GM21529 (cell line): ENCODE data around the gene IRF7.

ENCODE experiments used
- ATAC-seq: cut with Tn5 transposase; IDR thresholded peaks from one replicate; pipeline ENCODE4 v1.9.1; 2021; ENCODE audit not compliant: unreplicated experiment

IRF7 gene

DNA sequence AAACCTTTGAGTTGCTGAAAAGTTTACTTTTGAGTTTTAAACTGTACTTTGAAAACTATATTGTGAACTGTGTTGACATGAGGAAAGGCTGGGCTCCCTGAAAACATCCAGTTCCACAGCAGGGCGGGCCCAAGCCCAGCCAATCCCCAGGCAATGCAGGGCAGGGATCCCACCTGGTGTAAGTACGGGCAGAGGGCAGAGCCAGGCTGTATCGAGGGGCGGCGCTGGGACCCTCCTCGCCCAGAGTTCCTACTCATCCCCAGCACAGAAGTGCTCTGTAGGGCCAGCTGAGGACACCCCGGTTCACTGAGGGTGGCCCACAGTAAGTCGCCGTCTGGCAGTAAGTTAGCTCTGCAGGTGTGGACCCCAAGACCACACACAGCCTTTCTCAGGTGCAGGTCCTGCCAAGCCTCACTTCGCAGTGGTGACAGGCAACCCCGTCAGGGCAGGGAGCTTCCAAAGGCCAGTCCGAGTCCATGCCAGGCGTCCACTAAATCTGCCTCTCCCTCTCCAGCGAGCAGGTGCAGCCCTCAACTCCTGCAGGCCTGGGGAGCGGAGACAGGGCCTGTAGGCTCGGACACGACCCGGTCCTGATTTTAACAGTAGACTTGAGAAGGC, 48.6 kb downstream of the IRF7 start:
- no peak for ATAC-seq

DNA sequence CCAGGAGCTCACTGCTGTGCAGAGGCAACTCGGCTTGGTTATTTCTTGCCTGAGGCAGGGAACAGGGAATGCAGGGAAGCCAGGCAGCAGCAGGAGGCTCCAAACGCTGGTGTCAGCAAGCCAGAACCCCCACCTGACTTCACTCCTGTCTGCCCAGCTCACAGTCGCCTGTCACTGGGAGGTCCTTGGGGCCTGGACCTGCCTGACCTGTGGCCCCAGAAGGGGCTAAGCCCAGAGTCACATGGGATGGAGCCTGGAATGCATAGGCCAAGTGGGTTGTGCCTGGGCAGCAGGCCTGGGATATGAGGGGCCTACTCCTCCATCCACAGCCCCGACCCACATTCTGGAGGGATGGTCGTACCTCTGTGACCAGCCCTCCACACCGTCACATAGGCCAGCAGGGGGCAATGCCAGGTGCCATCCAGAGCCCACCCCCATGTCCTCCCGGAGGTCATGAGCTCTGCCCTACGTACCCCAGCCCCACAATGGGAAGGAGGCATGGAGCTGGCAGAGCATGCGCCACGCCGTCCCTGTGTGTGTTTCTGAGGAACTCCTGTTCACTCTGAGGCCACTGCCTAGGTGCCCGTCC, 49.7 kb downstream of the IRF7 start:
- no peak for ATAC-seq

DNA sequence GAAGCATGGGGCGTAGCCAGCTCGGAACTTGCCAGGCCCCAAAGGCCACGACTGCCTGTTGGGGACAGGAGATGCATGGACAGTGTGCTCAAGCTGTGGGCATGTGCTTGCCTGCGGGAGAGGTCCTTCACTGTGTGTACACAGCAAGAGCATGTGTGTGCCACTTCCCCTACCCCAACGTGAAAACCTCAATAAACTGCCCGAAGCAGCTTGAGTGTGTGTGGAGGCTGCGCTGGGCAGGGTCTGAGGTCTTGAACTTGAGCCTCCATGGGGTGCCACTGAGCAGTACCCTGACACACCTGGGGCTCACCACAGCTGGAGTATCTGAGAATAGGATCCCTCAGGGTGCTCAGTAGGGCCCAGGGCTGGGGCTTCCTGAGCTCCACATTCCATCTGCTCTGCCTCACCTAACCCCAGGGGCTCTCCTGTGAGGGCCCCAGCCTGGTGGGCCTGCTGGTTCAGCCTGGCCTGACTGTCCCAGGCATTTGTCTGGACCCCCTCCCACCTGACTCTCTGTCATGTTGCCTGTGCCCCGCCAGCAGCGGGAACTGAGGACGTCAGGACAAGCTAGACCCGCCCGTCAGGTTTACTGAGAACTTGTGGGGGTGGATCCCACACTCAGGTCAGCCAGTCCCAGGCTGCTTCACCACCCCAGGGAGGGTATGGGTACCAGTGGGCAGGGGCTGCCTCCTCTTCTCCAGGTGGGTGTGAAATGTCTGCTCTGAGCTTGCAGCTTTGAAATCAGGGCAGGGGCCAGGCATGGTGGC, 51.8 kb downstream of the IRF7 start:
- ATAC-seq = no peak

DNA sequence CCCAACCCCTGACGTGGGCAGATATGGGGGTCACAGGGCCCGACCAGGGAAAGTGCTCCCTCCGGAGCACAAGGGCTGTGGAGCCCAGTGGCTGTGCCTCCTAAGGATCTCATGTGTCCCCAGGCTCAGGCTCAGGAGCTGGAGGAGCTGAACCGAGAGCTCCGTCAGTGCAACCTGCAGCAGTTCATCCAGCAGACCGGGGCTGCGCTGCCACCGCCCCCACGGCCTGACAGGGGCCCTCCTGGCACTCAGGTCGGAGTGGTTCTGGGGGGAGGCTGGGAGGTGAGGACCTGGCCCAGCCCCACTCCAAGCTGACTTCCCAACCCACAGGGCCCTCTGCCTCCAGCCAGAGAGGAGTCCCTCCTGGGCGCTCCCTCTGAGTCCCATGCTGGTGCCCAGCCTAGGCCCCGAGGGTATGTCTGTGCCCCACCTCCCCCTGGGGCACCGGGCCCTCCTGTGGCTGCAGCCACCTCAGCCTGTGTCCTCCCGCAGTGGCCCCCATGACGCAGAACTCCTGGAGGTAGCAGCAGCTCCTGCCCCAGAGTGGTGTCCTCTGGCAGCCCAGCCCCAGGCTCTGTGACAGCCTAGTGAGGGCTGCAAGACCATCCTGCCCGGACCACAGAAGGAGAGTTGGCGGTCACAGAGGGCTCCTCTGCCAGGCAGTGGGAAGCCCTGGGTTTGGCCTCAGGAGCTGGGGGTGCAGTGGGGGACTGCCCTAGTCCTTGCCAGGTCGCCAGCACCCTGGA, 52.5 kb downstream of the IRF7 start:
- no peak for ATAC-seq
